ENCODE data around the gene CCDC80.

DNA sequence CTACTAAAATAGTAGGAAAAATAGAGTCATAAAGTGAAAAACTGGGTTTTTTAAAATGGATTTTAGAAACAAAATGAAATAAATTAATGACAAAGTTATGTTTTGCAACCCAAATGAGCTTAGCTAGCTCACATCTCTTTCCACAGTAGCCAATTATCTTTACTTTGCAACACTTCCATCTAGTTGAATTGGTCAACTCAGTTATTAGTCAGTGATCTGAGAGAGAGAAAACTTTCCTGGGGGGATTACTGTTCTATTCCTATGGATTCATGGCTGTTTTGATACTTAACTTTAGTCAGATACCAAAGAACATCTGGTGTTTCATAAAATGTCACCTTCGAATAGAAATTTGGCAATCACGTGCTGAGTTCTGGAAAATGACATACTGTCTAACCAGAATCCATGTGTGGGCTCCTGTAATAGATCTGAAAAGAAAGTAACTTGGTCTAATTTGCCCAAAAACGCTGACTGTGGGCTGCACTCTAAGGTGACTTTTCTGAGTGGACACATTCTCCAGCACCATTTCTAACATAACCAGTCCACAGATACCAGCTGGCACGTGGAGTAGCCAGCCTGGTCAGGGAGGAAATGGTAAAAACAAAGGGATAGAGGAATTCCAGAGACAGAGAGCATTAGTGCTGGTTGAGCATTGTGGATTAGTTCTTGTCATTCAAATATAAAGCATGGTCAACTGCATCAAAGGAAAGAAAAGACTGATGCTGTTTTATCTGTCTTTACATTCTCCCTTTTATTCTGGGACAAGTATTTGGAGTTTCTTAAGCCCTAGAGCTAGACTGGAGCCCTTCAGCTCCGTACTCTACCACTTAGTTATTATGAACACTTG, 45.2 kb upstream of the CCDC80 start:
- TF ChIP-seq GATA3 (IDR thresholded peaks at IDR 0.05; ENCODE audit: low read depth, low read length) (no peak), GATA2 (IDR thresholded peaks at IDR 0.05; ENCODE audit: low read depth, low read length) (no peak)
